Ishikawa (cell line): ENCODE data around the gene PPA1.

Experiments used
- CEBPB ChIP-seq: IDR thresholded peaks from 2 replicates; pipeline ENCODE4 v1.6.1; 2012
- EGR1 ChIP-seq: IDR thresholded peaks from 2 replicates; pipeline ENCODE4 v1.6.1; 2012
- FOXM1 ChIP-seq: IDR thresholded peaks from 2 replicates; pipeline ENCODE4 v1.6.1; 2012; ENCODE audit warnings: low read depth, borderline replicate concordance
- NFIC ChIP-seq: IDR thresholded peaks from 2 replicates; pipeline ENCODE4 v1.6.1; 2012
- TAF1 ChIP-seq: IDR thresholded peaks from 2 replicates; pipeline ENCODE4 v1.6.1; 2012; ENCODE audit warnings: low read depth, mild to moderate bottlenecking
- TEAD4 ChIP-seq: IDR thresholded peaks from 2 replicates; pipeline ENCODE4 v1.6.1; 2012
- TF ChIP-seq, protein P1 (sequence below): IDR thresholded peaks from 2 replicates; pipeline ENCODE4 v1.6.1; 2012; ENCODE audit warnings: low read depth, mild to moderate bottlenecking
- TF ChIP-seq, protein P2 (sequence below): IDR thresholded peaks from 2 replicates; pipeline ENCODE4 v1.6.1; 2012

DNA sequence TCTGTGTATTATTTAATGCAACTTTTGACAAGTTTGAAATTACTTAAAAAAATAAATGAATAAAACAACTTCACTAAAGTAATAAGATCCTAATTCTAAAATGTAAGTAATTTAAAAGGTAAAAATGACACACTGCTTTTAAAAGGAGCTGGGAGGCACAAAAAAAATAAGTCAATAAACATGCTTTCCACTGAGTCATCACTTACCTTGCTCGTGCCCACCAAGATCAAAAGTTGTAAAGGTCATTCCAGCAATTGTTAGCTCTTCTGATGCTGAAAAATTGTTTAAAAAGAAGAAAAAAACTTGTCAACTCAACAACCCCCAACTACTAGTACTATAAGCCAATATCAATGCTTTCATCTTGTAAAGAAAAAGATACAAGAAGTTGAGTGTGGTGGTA is 72.4 kb downstream of the PPA1 start:
- TF ChIP-seq CEBPB (no peak), TAF1 (no peak), FOXM1 (no peak), EGR1 (no peak), TEAD4 (no peak), NFIC (no peak)
- TF ChIP-seq, protein P1, sequence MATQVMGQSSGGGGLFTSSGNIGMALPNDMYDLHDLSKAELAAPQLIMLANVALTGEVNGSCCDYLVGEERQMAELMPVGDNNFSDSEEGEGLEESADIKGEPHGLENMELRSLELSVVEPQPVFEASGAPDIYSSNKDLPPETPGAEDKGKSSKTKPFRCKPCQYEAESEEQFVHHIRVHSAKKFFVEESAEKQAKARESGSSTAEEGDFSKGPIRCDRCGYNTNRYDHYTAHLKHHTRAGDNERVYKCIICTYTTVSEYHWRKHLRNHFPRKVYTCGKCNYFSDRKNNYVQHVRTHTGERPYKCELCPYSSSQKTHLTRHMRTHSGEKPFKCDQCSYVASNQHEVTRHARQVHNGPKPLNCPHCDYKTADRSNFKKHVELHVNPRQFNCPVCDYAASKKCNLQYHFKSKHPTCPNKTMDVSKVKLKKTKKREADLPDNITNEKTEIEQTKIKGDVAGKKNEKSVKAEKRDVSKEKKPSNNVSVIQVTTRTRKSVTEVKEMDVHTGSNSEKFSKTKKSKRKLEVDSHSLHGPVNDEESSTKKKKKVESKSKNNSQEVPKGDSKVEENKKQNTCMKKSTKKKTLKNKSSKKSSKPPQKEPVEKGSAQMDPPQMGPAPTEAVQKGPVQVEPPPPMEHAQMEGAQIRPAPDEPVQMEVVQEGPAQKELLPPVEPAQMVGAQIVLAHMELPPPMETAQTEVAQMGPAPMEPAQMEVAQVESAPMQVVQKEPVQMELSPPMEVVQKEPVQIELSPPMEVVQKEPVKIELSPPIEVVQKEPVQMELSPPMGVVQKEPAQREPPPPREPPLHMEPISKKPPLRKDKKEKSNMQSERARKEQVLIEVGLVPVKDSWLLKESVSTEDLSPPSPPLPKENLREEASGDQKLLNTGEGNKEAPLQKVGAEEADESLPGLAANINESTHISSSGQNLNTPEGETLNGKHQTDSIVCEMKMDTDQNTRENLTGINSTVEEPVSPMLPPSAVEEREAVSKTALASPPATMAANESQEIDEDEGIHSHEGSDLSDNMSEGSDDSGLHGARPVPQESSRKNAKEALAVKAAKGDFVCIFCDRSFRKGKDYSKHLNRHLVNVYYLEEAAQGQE: no peak
- TF ChIP-seq, protein P2, sequence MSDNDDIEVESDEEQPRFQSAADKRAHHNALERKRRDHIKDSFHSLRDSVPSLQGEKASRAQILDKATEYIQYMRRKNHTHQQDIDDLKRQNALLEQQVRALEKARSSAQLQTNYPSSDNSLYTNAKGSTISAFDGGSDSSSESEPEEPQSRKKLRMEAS: no peak
